ENCODE data around the gene NCR3LG1.

NCR3LG1 gene

DNA sequence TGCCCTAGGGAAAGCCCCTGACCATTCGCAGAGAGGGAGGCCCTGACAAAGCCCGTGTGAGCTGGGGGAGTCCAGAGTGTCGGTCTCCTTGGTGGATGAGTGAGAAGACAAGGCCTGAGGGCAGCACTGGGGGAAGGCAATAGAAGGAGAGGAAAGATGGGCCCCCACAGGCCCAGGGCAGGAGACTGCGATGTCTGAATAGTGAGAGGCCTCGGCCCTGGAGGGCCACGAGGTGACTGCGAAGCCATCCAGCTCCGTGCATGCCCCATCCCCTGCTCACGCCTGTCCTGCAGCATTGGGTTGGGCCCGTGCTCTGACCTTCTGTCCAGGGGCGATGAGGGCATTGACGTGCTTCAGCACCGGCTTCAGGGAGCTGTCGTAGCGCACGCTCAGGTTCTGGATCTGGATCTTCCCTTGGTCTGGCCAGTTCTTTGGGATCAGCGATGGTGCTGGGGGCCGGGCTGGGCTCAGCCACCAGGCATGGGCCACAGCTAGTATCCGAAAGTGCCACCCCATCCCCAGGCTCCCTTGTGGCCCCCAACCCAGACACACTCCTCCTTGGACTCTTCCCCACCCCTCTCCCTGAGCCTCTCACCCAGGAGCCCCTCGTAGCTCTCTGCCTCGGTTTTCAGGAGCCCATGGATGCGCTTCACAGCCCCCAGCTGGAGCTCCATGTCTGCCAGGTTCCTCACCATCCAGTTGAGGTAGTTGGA is 45.2 kb downstream of the NCR3LG1 start:
- H3K27me3 ChIP-seq (ENCODE audit: control insufficient read depth, insufficient read depth, low read length) = no peaks in the 10 kb centered on the region
- no peaks in the 10 kb centered on the region for H3K4me1 ChIP-seq (ENCODE audit: control insufficient read depth, insufficient read depth, low read length)
- no peaks in the 10 kb centered on the region for H3K36me3 ChIP-seq (ENCODE audit: control insufficient read depth, insufficient read depth, low read length)

DNA sequence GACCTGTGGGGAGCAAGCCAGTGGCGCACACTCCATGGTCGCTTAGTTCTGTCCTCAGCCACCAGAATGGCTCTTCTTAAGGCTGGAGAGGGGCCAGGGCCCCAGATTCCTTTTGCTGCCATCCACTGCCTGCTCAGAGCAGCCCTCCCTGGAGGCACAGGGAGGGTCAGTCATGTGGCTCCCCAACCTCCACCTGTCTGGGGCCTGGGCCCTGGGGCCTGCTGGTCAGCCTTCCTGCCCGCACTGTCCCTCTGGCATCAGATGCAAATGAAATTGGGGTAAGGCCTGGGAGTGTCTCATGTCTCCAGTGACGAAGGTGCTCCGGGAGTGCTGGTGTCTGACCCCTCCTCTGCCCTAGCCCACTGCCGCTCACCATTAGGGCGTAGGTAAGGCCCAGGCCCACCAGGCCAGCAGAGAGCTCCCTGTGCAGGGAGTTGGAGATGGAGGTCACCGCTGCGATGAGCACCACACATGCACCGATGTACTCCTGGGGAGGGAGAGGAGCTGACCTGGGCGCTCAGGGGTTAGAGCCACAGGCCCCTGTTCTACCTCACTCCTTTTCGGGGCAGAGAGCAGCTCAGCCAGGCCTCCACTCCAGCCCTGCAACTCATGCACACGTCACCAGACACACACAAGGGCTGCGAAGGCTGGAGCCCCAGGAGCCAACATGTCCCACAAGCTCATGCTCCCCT is 45.9 kb downstream of the NCR3LG1 start:
- Histone ChIP-seq H3K9me3 (ENCODE audit: control insufficient read depth, insufficient read depth, low read length) (no peaks in the 10 kb centered on the region), H3K27me3 (ENCODE audit: control insufficient read depth, insufficient read depth, low read length) (no peaks in the 10 kb centered on the region), H3K36me3 (ENCODE audit: control insufficient read depth, insufficient read depth, low read length) (no peaks in the 10 kb centered on the region), H3K4me1 (ENCODE audit: control insufficient read depth, insufficient read depth, low read length) (no peaks in the 10 kb centered on the region), H3K4me3 (ENCODE audit: low read depth, low read length) (no peak overlapping the region), H3K9ac (ENCODE audit: low read depth, low read length) (no peak overlapping the region)

More for the DNA sequence above, 45.2 kb downstream of the NCR3LG1 start:
- H3K4me3 ChIP-seq (ENCODE audit: low read depth, low read length) = no peak overlapping the region
- H3K9ac ChIP-seq (ENCODE audit: low read depth, low read length) = no peak overlapping the region
- H3K9me3 ChIP-seq (ENCODE audit: control insufficient read depth, insufficient read depth, low read length) = no peaks in the 10 kb centered on the region

DNA sequence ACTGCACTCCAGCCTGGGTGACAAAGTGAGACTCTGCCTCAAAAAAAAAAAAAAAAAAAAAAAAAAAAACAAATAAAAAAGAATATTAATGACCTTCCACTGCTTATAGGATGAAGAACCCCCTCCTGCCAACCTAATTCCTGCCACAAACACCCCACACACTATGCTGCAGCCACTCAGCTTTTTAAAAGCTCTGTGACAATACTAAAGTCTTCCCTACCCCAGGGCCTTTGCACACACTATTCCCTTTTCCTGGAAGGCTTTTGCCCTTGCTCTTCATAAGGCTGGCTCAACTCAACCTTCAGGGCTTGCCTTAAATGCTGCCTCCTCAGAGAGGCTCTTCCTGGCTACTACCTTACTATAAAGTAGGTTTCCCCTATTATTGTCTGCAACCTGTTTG is 47.6 kb downstream of the NCR3LG1 start:
- Histone ChIP-seq H3K9me3 (ENCODE audit: control insufficient read depth, insufficient read depth, low read length) (no peaks in the 10 kb centered on the region), H3K9ac (ENCODE audit: low read depth, low read length) (no peak overlapping the region), H3K4me1 (ENCODE audit: control insufficient read depth, insufficient read depth, low read length) (no peaks in the 10 kb centered on the region), H3K36me3 (ENCODE audit: control insufficient read depth, insufficient read depth, low read length) (no peaks in the 10 kb centered on the region), H3K27me3 (ENCODE audit: control insufficient read depth, insufficient read depth, low read length) (no peaks in the 10 kb centered on the region), H3K4me3 (ENCODE audit: low read depth, low read length) (no peak overlapping the region)

- no peaks in the 10 kb centered on the region for H3K9me3 ChIP-seq (ENCODE audit: control insufficient read depth, insufficient read depth, low read length)
- no peak overlapping the region for H3K9ac ChIP-seq (ENCODE audit: low read depth, low read length)
- H3K4me3 ChIP-seq (ENCODE audit: low read depth, low read length) = no peak overlapping the region
- H3K36me3 ChIP-seq (ENCODE audit: control insufficient read depth, insufficient read depth, low read length) = no peaks in the 10 kb centered on the region
- no peaks in the 10 kb centered on the region for H3K27me3 ChIP-seq (ENCODE audit: control insufficient read depth, insufficient read depth, low read length)
- no peaks in the 10 kb centered on the region for H3K4me1 ChIP-seq (ENCODE audit: control insufficient read depth, insufficient read depth, low read length)
Measured at GRCh38 chr11:17400048-17400775, 48.6 kb downstream of the NCR3LG1 start.

- Histone ChIP-seq H3K9me3 (ENCODE audit: control insufficient read depth, insufficient read depth, low read length) (no peaks in the 10 kb centered on the region), H3K9ac (ENCODE audit: low read depth, low read length) (no peak overlapping the region), H3K4me3 (ENCODE audit: low read depth, low read length) (no peak overlapping the region), H3K36me3 (ENCODE audit: control insufficient read depth, insufficient read depth, low read length) (no peaks in the 10 kb centered on the region), H3K27me3 (ENCODE audit: control insufficient read depth, insufficient read depth, low read length) (no peaks in the 10 kb centered on the region), H3K4me1 (ENCODE audit: control insufficient read depth, insufficient read depth, low read length) (no peaks in the 10 kb centered on the region)
Measured at GRCh38 chr11:17401316-17401715, 49.7 kb downstream of the NCR3LG1 start.

DNA sequence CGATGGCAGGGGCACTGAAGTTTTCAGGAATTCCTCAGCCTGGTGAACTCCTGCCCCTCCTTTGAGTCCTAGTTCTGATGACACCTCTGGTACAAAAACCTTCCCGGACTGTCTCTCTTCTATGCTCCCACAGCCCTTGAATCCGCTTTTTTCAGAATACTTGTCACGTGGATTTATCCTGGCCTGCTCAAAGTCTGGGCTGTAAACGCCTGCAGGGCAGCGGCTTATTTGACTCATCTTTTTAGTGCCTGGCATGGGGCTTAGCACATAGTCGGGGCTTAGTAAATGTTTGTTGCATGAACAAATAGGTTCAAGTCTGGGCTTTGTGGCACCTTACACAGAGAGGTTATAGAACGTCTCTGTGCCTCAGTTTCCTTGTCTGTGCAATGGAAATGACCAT is 50.2 kb downstream of the NCR3LG1 start:
- no peaks in the 10 kb centered on the region for H3K4me1 ChIP-seq (ENCODE audit: control insufficient read depth, insufficient read depth, low read length)
- H3K27me3 ChIP-seq (ENCODE audit: control insufficient read depth, insufficient read depth, low read length) = no peaks in the 10 kb centered on the region
- H3K9me3 ChIP-seq (ENCODE audit: control insufficient read depth, insufficient read depth, low read length) = no peaks in the 10 kb centered on the region

DNA sequence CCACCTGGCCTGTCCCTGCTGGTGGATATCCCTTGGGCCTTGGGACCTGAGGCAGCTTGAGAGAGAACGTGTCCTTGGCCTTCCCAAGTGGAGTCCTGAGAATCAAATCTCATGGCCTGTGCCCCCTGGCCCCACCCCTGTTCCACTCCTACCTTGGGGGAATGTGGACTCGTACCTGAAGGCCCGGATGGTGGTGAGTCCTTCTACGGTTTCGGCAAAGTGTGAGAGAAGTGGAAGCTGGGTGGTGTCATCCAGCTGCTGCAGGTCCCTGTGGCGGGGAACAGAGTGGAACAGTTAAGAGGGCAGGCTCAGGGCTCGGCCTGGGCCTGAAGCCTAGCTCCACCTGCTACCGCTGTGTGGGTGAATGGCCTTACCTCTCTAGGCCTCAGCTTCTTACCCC is 50.9 kb downstream of the NCR3LG1 start:
- Histone ChIP-seq H3K4me1 (ENCODE audit: control insufficient read depth, insufficient read depth, low read length) (no peaks in the 10 kb centered on the region), H3K27me3 (ENCODE audit: control insufficient read depth, insufficient read depth, low read length) (no peaks in the 10 kb centered on the region), H3K9ac (ENCODE audit: low read depth, low read length) (no peak overlapping the region), H3K36me3 (ENCODE audit: control insufficient read depth, insufficient read depth, low read length) (no peaks in the 10 kb centered on the region), H3K4me3 (ENCODE audit: low read depth, low read length) (no peak overlapping the region), H3K9me3 (ENCODE audit: control insufficient read depth, insufficient read depth, low read length) (no peaks in the 10 kb centered on the region)

More for the DNA sequence above, 50.2 kb downstream of the NCR3LG1 start:
- no peaks in the 10 kb centered on the region for H3K36me3 ChIP-seq (ENCODE audit: control insufficient read depth, insufficient read depth, low read length)
- no peak overlapping the region for H3K4me3 ChIP-seq (ENCODE audit: low read depth, low read length)
- H3K9ac ChIP-seq (ENCODE audit: low read depth, low read length) = no peak overlapping the region

DNA sequence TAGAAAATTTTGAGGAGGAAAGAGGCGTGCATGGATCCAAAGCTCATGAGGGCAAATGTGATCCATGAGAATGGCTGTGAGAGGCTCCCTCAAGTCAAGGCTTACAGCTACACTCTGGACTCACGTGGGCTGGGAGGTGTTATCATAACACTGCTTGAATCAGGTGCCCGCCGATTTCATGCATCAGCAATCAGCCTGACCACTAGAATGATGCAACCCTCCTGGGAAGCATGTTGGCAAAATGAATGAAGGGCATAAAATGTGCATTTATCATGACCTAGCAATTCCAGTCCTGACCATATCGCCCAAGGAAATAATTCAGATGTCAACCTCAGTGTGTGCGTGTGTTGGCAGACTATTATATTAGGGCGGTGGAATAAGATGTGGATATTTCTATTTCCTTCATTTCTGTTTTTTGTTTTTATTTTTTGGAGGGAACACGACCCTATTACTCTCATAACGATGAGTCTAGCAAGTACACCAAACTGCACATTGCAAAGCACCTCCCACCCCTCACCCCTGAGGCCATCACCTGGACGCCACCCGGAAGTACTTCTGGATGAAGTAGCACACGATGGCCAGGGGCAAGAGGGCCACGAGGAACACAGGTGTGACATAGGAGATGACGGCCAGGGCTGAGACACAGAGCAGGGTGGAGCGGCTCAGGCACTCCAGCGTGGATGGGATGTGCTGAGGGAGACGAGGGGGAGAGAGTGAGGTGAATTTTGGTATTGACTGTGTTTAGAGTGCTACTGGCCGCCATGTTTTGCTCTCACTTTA is 52.6 kb downstream of the NCR3LG1 start:
- H3K27me3 ChIP-seq (ENCODE audit: control insufficient read depth, insufficient read depth, low read length) = no peaks in the 10 kb centered on the region
- H3K9me3 ChIP-seq (ENCODE audit: control insufficient read depth, insufficient read depth, low read length) = no peaks in the 10 kb centered on the region
- no peak overlapping the region for H3K4me3 ChIP-seq (ENCODE audit: low read depth, low read length)
- H3K9ac ChIP-seq (ENCODE audit: low read depth, low read length) = no peak overlapping the region
- H3K36me3 ChIP-seq (ENCODE audit: control insufficient read depth, insufficient read depth, low read length) = no peaks in the 10 kb centered on the region
- no peaks in the 10 kb centered on the region for H3K4me1 ChIP-seq (ENCODE audit: control insufficient read depth, insufficient read depth, low read length)

DNA sequence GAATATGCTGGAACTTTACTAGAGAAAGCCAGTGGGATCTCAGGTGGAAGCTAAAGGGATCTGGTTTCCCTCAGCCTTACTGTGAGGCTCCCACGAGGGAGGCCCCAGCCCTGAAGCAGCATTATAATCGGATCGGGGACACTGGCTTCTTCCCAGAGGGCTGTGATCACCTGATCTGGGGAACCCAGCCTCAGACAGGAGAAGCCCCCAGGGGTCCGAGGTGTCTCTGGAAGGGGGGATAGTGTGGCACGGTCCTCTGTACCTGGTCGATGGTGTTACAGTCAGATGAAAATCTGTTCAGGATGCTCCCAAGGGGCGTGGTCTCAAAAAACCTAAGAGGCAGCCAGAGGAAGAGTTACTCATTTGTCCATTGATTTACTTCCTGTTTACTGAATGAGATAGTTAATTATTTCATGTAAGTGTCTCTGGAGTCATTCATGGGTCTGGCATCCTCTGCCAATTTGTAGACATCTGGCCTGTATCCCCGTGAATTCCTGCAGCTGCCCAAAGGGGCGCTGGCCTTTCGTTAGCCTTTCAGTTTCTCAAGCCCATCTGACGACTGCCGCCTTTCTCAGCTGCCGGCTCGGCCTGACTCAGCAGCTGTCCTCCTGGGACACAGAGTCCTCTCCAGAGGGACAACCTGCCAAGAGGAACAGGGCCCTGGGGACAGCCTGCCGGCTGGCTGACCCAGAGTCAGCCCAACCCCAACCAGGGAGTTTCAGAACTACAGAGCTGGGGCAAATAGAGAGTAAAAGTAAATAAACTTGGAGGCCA is 53.8 kb downstream of the NCR3LG1 start:
- H3K9me3 ChIP-seq (ENCODE audit: control insufficient read depth, insufficient read depth, low read length) = no peaks in the 10 kb centered on the region
- H3K9ac ChIP-seq (ENCODE audit: low read depth, low read length) = no peak overlapping the region
- no peaks in the 10 kb centered on the region for H3K27me3 ChIP-seq (ENCODE audit: control insufficient read depth, insufficient read depth, low read length)
- H3K4me3 ChIP-seq (ENCODE audit: low read depth, low read length) = no peak overlapping the region
- no peaks in the 10 kb centered on the region for H3K36me3 ChIP-seq (ENCODE audit: control insufficient read depth, insufficient read depth, low read length)
- H3K4me1 ChIP-seq (ENCODE audit: control insufficient read depth, insufficient read depth, low read length) = no peaks in the 10 kb centered on the region

GRCh38 chr11:17406082-17406817 is 54.6 kb downstream of the NCR3LG1 start:
- Histone ChIP-seq H3K27me3 (ENCODE audit: control insufficient read depth, insufficient read depth, low read length) (no peaks in the 10 kb centered on the region), H3K4me3 (ENCODE audit: low read depth, low read length) (no peak overlapping the region), H3K9me3 (ENCODE audit: control insufficient read depth, insufficient read depth, low read length) (no peaks in the 10 kb centered on the region), H3K9ac (ENCODE audit: low read depth, low read length) (no peak overlapping the region), H3K36me3 (ENCODE audit: control insufficient read depth, insufficient read depth, low read length) (no peaks in the 10 kb centered on the region), H3K4me1 (ENCODE audit: control insufficient read depth, insufficient read depth, low read length) (no peaks in the 10 kb centered on the region)
